Stimulated activated CD4-positive, alpha-beta T cell treated with anti-CD3 and anti-CD28 coated beads, Interleukin-2, amount 100 ng/mL, for 4 hours (primary cell): Measurements from ENCODE around the gene LAMA2.
"Not testable (repeated sequence)": the region's sequence is repeated elsewhere in the genome, so short reads cannot be mapped to it uniquely, and the experiment has no call there.

Source experiments
- DNase-seq: peaks from one replicate; pipeline ENCODE4 v3.0.0-alpha.2; 2020; ENCODE audit warnings: low read depth

LAMA2 gene

DNA sequence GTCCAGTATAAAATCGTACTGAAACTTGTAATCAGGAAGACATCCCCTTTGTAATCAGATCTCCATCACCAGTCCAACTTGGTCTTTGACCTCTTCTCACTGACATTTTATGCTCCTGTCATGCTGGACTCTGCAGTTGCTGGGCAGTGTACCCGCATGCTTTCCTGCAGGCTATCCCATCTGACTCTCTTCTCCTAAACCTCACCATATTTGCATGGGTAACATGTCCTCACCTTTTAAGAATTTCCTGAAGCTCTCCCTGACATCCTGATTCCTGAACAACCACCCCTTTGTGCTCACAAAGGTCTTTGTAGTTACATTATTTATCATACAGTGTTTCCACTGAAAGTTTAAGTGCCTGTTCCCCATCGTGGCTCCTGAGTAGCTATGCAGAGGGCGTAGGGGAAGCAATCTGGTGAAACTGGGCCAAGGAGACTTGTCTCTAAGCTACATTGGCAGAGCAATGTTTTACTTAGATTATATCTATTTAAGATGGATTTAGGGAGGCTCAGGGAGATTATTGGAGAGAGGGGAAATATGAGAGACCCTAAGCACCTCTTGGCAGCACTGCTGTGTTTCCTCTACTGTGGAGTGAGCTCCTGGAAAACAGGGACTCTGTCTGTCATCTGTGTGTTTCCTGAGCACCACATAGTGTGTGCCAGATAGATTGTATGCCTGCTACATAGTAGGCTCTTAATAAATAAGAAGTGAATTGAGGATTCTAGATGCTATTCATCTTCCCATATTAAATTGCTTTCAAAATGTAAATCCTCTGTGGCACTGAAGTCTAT lies 124.0 kb downstream of the LAMA2 start:
- DNase-seq = no peak

DNA sequence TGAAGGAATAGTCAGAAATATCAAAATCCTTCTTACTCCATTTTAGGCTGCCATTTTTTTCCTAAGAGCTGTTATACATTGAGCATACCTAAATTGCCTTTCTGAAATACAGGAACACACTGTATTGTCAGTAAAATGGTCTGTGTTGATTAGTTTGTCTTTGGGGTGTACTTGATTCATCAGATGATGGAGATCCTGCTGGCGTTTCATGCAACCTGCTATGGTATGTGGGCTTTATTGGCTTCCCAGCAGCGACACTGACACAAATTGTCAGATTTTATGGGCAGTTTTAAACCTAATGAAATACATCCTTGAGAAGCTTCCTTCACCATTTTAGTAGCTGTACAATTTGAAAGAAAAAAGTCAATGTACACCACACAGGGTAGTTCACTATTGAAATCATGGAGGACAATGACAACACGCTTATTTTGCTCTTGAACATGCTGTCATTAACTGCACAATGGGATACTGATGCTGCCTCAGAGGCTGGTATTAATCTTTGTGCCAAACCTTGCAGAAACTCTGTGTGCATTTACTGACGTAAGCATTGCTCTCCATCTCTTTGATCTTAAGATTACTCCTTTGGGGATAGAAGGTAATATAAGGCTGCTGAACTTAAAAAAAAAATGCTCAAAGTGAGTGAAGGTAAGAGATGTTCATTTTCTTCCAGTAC lies 124.9 kb downstream of the LAMA2 start:
- DNase-seq = no peak

DNA sequence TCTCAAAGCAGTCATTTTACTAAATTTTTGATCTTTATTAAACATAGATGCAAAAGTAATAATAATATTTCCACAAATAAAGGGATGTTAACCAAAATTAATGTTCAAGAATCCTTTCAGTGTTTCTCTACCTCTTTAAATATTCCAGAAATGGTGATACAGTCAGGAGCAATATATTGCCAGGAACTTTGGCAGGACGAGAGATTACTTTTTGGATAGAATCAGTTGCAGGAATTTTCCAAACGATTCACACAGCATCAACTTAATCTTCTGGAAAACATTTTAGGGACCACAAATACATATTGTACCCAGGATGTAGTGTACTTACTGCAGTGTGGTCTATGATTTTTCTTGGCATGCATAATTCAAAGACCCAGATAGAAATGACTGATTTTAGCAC lies 125.7 kb downstream of the LAMA2 start:
- DNase-seq = no peak

DNA sequence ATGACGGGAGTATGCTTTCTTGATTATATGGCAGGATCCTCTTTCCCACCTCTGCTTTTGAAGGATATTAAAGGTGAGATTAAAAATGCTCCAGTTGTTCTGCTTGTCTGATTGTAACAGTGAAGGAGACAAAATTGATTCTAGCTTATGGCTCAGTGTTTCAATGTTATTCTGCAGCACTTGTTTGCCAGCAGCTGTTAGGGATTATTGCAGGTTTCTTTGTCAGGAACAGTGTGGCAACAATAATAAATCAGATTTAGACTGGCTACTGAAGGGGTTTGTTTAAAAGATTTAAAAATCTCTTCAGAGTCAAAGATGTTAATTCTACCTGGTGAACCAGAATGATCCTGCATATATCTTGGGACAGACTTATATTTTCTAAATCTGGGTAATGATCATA lies 126.9 kb downstream of the LAMA2 start:
- DNase-seq = no peak

DNA sequence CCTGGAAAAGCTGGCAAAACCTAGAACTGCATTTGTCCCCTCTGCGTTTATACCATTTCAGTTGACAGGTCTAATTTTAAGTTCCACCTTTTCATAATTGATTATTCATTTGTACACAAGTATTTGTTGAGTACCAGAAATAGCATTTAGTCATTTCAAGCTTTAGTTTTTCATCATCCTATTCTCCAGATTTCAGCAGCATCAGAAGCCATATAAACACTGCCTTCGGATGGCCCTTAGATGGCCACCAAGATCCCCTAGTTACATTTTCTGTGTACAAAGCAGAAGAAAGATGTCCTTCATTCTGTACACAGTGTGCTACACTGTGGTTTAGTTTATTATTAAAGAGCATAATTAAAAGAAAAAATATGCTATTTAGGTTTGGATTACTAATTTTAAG lies 131.4 kb downstream of the LAMA2 start:
- DNase-seq = no peak

DNA sequence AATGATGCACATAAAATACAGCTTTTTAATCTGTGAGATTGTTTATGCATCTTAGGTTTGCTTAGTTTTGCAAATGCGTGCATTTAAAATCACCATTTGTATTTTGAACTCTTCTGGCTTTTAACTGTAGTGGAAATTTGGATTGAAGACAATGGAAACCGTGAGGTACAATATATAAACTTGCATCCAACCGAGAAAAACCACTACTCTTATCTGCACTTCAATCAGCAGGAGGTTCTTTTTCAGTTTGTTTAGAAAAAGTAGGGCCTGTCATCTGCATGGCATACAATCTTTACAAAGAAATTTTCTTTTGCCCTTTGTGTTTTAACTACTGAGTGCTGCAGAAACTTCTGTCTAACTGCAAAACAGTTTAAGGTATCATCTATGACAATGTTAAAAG lies 132.8 kb downstream of the LAMA2 start:
- DNase-seq = no peak

DNA sequence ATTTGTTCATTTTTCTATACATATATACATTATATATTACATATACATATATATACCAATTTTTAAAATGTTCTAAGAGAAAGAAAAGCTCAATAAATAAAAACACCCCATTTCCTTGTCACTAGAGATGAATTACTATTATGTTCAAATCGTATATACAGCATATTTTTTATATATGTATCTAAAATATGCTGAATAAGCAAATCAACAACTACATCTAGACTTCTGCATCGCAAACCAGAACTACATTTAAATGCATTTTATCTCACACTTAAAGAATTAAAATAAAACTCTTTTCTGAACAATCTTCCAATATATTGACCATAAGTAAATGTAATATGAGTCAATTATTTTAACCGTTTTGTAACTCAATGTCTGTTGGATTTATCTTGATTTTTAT lies 133.9 kb downstream of the LAMA2 start:
- no peak for DNase-seq

DNA sequence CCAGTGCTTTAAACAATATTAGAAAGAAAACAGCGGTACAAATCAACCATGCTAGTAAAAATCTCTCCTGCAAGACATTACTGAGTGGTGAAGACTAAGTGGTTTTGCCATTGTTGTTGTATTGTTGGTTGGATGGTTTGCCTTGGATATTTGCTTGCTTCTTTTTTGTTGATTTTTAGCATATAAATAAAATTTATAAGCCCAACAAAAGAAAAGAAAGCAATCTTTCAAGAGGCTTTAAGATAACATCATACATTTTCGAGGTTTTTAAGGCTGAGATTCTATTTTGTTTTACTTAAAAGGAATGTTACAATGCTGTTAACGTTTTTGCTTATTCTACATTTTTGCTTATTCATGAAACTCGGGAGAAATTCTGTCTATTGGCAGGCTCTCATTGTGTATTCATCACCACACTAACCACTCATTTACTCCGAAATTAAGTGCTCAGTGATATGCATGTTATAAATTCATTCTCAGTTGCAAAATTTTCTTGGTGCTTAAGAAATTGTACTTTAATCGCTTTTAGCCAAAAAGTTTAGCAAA lies 139.1 kb downstream of the LAMA2 start:
- DNase-seq = no peak

DNA sequence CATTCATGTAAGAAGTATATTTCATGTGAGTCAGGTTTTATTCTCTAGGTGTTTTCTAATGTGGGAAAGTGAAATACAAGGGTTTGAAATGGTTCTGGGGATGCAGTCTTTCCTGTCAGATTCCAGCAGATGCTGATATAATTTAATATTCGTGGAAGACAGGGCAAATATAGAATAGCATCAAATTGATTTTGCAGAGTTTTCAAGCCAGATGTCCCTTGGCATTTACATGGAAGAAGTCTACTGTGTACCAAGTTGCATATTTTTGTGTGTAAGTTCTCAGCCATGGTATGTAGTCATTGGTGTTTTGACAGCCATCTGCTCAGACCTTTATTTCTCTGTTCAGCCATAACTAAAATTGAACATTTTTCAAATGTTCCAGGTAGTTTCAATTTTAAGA lies 143.7 kb downstream of the LAMA2 start:
- no peak for DNase-seq

DNA sequence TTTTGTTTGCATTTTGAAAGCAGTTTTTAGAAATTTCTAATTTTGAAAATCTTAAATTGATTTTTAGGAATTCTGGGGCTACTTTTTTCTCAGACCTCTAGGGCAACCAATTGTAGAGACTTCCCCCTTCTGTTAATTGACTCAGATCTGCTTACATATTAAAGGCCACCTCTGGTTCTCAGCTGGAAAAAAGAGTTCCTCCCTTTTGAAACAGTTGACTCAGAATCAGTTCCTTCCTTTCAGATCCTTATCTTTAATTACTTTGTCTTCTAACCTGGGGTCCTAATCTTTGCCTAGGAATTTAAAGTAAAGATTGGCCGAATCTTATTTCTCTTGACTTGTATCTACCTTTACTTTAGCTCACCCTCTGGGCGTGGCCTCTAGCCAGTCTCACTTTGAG lies 146.8 kb downstream of the LAMA2 start:
- DNase-seq = no peak

DNA sequence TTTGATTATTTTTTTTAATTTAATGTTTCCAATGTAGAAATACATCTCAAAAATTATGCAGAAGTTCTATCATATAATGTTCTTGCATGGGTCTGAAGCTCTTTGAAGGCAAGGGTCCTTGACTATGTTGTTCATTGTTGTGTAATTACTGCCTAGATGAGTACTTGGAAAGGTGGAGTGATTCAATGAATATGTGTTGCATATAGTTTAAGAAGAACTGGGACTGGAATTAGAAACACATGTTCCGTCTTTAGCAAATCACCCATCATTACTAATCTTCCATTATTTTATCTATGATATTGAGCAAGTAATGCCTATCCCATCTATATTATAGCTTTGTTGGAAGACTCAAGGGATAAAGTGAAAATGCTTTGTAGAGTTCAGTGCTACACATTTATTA lies 147.3 kb downstream of the LAMA2 start:
- DNase-seq = no peak

DNA sequence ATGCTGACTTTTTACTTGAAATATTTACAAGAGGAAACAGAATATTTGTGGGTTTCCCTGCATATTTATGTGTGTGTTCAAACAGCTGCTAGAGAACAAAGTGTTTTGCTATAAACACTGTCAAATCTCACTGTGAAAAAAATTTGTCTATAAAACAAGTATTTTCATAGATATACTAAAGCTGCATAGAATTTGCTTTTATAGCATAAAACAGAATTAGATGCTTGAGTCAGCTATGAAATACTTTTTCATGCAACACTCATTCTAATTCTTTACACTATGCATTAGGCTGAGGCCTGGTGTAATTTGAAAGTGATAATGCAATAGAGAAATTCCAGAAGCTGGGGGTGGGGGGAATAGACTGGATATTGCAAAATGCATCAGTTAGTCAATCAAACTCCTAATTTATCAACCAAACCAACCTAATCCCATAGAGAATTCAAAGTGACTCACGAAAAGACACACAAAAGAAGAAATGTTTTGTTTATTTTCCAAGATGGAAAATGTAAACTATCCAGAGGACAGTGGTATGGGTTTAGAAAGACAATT lies 148.2 kb downstream of the LAMA2 start:
- DNase-seq = no peak

DNA sequence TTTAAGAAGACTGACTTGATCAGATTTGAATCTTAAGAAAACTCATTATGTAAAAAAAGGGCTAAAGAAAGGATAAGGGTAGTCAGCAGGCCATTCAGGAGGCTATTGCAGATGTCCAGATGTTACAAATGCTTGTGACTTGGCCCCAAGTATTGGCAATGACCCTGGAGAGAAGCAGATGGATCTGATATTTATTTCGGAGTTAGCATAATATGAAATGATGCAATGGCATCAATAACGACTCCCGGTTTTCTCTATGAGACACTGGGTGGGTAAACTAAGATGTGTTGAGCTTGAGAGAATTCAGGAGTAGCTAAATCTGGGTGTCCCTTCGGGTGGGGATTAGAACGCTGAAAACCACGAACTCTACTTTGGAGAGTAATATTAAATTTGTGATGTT lies 149.7 kb downstream of the LAMA2 start:
- DNase-seq = no peak

DNA sequence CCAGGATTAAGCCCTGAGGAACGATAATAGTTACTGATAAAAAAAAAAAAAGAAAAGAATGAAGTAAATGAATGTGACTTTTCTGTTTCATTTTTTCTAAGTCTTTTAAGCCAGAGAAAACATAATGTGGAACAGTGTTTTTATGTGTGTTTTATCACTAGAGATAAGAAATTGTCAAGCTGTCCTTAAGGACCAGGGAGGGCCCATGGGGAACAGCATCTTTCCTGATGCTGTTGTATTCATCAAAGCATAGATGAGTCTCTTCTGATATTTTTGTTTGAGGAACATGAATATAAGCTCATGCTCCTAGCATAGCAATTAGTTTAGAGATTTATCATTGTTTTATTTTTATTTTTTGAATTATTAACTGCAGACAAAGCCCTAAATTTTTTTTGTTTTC lies 150.2 kb downstream of the LAMA2 start:
- DNase-seq = no peak

DNA sequence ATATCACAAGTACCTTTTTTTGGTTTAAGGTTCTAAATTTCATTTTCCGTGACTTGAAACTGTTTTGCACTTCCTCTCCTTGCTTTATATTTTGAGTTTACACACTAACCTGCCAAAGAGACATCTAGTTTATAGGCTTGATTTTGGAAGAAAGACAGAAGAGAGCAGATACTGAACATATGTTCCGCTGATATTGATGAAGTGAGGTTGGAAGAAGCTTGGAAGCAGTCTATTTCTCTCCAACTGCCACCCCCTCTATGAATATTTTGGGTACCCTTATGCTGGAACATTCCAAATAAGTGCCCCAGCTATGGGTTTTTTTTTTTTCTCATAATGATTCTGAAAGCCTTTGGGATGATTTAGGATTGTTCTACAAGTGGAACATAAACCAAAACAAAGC lies 150.6 kb downstream of the LAMA2 start:
- no peak for DNase-seq

DNA sequence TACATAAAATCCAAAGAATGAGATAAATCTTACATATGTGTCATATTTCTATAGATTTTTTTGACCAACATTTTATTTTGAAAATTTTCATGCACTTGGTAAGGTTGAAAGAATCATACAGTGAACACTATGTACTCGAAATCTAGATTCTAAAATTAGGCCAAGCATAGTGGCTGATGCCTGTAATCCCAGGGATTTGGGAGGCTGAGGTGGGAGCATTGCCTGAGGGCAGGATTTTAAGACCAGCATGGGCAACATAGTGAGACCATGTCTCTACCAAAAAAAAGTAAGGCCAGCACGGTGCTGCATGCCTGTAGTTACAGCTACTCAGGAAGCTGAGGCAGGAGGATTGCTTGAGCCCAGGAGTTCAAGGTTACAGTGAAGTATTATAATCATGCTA lies 158.6 kb downstream of the LAMA2 start:
- DNase-seq = no peak

DNA sequence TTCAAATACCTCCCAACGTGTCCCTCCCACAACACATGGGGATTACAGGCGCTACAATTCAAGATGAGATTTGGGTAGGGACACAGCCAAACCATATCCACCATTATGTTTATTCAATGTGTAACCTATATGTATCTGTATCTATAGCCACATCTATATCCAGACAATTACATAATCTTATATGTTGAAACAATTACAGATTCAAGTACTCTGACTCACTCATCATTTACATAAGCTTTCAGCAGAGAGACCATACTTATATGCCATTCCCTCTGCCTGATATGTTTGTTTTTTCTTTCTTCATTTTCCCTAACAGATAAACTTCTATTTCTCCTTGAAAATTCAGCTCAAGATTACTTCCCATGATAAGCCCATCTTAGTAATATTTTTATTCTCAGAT lies 163.6 kb downstream of the LAMA2 start:
- DNase-seq = no peak

DNA sequence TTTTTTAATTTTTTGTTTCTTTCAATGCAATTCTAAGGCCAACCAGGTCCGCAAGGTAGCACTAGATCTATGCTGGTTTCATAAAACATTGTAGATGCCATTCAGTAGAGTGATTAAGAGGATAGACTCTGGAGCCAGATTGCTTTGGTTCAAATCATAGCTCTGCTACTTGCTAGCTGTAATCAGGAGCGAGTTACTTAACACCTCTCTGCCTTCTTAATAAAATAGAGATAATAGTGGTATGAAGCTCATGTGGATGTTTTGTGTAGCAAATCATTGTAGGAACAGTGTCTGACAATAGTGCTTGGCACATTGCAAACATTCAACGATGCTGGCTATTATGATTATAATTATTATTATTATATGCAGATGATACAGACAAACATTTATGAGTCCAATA lies 164.9 kb downstream of the LAMA2 start:
- DNase-seq = no peak

DNA sequence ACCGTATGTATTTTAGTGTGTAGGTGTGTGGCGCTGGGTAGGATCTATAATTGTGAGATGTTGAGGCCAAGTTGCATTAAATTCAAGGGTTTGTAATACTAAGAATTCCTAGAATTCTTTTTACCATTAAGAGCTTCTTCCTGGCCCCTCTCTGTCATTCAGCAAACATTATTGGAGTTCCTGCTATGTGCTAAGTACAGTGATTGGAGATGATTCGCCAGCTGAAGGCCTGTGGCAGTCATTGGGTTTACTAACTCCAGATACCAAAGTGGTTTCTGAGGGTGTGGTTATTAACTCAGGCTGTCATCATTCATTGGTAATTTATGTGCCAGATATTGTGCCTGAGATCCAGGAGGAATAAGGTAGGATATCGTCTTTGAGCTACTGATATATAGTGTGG lies 167.1 kb downstream of the LAMA2 start:
- no peak for DNase-seq

DNA sequence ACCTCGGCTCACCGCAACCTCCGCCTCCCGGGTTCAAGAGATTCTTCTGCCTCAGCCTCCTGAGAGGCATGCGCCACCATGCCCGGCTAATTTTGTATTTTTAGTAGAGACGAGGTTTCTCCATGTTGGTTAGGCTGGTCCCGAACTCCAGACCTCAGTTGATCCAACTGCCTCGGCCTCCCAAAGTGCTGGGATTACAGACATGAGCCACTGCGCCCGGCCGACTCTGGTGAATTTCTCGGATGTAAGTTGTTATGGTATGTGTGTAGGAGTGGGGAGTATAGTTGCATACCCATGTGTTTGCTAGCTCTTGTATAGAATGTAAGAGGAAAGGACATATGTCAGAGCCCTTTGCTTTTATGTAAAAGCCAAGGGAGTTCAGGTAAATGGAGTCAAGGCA lies 170.2 kb downstream of the LAMA2 start:
- not testable (repeated sequence) for DNase-seq

DNA sequence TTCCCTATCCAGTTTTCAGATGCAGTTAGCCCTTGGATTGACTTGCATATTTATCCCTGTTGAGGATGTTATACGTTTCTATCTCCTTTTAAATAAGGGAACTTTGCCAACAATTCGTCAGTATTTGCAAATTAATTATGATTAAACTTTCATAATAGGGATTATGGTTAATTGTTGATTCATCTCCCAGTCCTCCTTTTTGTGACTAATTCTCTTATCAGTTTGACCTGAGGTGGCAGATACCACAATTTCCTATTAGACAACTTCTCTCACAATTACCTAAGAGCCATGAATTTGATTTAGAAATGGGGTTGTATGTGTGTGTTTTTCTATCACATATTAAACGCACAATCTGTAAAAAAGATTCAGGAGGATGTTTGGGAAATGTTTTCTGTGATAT lies 172.9 kb downstream of the LAMA2 start:
- DNase-seq = no peak

DNA sequence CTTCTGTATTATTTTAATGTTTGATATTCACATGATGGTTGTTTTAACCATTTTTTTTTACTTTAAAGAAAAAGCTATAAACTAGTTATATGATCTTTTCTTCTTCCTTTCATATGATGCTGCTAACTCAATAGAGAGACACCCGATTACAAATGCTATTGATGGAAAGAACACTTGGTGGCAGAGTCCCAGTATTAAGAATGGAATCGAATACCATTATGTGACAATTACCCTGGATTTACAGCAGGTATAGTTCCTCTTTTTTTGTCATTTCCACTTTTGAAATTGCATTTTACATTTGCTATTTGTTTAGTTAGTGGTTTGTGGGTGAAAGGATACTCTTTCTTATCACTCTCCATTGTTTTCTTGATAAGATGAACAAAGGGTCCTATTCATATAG lies 176.7 kb downstream of the LAMA2 start:
- no peak for DNase-seq

DNA sequence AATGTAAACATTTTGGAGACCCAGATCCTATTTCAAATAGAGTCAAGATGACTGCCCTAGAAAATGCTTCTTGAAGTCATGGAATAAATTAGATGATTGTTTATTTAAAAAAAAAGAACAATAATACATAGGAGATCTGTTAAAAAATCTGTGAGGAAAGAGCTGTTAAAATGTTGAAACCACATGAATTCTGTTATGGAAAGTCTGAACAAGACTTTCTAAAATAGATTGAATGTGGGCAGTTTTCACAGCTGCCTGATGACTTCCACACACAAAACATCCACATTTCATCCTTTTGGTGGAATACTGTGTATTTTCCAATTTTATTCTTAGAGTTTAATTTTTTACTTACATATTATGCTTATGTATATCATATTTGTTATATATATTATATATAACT lies 186.1 kb downstream of the LAMA2 start:
- no peak for DNase-seq
